Uterus (tissue), 4 donors: ENCODE results near the gene DAG1. TPM values are rescaled to one million over a fixed set of nuclear protein-coding genes. Genes with fewer than 3 reads are reported as not detected.

Experiments used
- DNase-seq, 2 donors: peaks; one replicate each; pipeline ENCODE4 v3.0.0-alpha.2; 2019 to 2020
- H3K27ac ChIP-seq, 2 donors: fragments of 200-600 bp; sonication (generic); 1 replicate in 1 of 2; 2 replicates in 1 of 2; pipeline ENCODE4 v1.5.1; 2016 to 2018
- H3K27me3 ChIP-seq, 2 donors: fragments of 200-600 bp; sonication (generic); one replicate each; pipeline ENCODE4 v1.5.1; 2018 to 2019; ENCODE audit warnings: control low read depth in 1 of 2
- H3K36me3 ChIP-seq, 2 donors: fragments of 200-600 bp; sonication (generic); one replicate each; pipeline ENCODE4 v1.5.1; 2019; ENCODE audit warnings: control low read depth in 1 of 2
- H3K4me1 ChIP-seq, 2 donors: fragments of 200-600 bp; sonication (generic); one replicate each; pipeline ENCODE4 v1.5.1; 2018 to 2019; ENCODE audit warnings: control low read depth in 1 of 2
- H3K4me3 ChIP-seq, 2 donors: fragments of 200-600 bp; sonication (generic); 1 replicate in 1 of 2; 2 replicates in 1 of 2; pipeline ENCODE4 v1.5.1; 2018 to 2019; ENCODE audit warnings: mild to moderate bottlenecking in 1 of 2
- H3K9me3 ChIP-seq, 2 donors: fragments of 200-600 bp; sonication (generic); one replicate each; pipeline ENCODE4 v1.5.1; 2019; ENCODE audit warnings: control low read depth in 1 of 2
- CTCF ChIP-seq, 4 experiments: fragments of 200-600 bp in 2 of 4; fragments of 450-650 bp in 2 of 4; sonication (generic) in 2 of 4; IDR thresholded peaks; one replicate each; pipeline ENCODE4 v1.5.1; 2016 to 2019; ENCODE audit warnings: antibody characterized with exemption in 4 of 4, mild to moderate bottlenecking in 2 of 4, moderate library complexity in 1 of 4
- POLR2A ChIP-seq, 2 donors: fragments of 450-650 bp; IDR thresholded peaks; one replicate each; pipeline ENCODE4 v1.6.1; 2016; ENCODE audit warnings: antibody characterized with exemption in 2 of 2, mild to moderate bottlenecking in 1 of 2, moderate library complexity in 1 of 2
- intact Hi-C: fragments of 100-400 bp; cut with DNase I; formaldehyde crosslinking; loops from one replicate; pipeline ENCODE4 v1.15.1; 2023; ENCODE audit warnings: low total_unique reads
- total RNA-seq, 4 donors: library from RNA; depleted of rRNA in 3 of 4; stranded (reverse); fragments of >200 nt in 3 of 4; gene quantifications; one replicate each; pipeline versions ENCODE4 v1.1.0 to v1.2.4, GENCODE V29; 2014 to 2023
- donor health status: DM: yes; HTN: yes; CAD: no.

The DAG1 gene
- total RNA-seq, 4 donors from 2014 or later: 34.3 to 76.4 (median 48.1) TPM

GRCh38 chr3:49461443-49462171 lies 8.5 kb upstream of the DAG1 start:
- no peak for TF ChIP-seq POLR2A (IDR thresholded peaks at IDR 0.05)
- TF ChIP-seq CTCF (IDR thresholded peaks at IDR 0.05): no peak
- Histone ChIP-seq H3K27ac (no peak overlapping the region), H3K4me1 (no peaks in the 10 kb centered on the region), H3K4me3 (no peak overlapping the region), H3K27me3 (no peaks in the 10 kb centered on the region), H3K36me3 (no peaks in the 10 kb centered on the region), H3K9me3 (no peaks in the 10 kb centered on the region)
- no peak for DNase-seq
- intact Hi-C loops: no loop called here

GRCh38 chr3:49462222-49462621 lies 7.8 kb upstream of the DAG1 start:
- TF ChIP-seq CTCF (IDR thresholded peaks at IDR 0.05) (no peak), POLR2A (IDR thresholded peaks at IDR 0.05) (no peak)
- DNase-seq: no peak
- Histone ChIP-seq H3K27ac (no peak overlapping the region), H3K4me1 (no peaks in the 10 kb centered on the region), H3K27me3 (no peaks in the 10 kb centered on the region), H3K4me3 (no peak overlapping the region), H3K36me3 (no peaks in the 10 kb centered on the region), H3K9me3 (no peaks in the 10 kb centered on the region)
- intact Hi-C loops: no loop called here

GRCh38 chr3:49465270-49466034 lies 4.6 kb upstream of the DAG1 start:
- intact Hi-C loops: no loop called here
- Histone ChIP-seq H3K27me3 (no peaks in the 10 kb centered on the region), H3K4me1 (peaks cover 0 to 4% of the 10 kb centered on the region in 2 donors), H3K9me3 (no peaks in the 10 kb centered on the region), H3K4me3 (no peak overlapping the region), H3K27ac (no peak overlapping the region), H3K36me3 (no peaks in the 10 kb centered on the region)
- no peak for DNase-seq
- TF ChIP-seq POLR2A (IDR thresholded peaks at IDR 0.05): no peak
- no peak for TF ChIP-seq CTCF (IDR thresholded peaks at IDR 0.05)

GRCh38 chr3:49466085-49466484 lies 4.0 kb upstream of the DAG1 start:
- Histone ChIP-seq H3K4me3 (no peak overlapping the region), H3K27me3 (no peaks in the 10 kb centered on the region), H3K9me3 (no peaks in the 10 kb centered on the region), H3K27ac (no peak overlapping the region), H3K36me3 (no peaks in the 10 kb centered on the region), H3K4me1 (peaks cover 0 to 4% of the 10 kb centered on the region in 2 donors)
- no peak for TF ChIP-seq CTCF (IDR thresholded peaks at IDR 0.05)
- no peak for TF ChIP-seq POLR2A (IDR thresholded peaks at IDR 0.05)
- intact Hi-C loops: no loop called here
- no peak for DNase-seq
